ENCODE data around the gene FHIT. TPM values are rescaled to one million over a fixed set of nuclear protein-coding genes. Genes with fewer than 3 reads are reported as not detected.
A peak's percentile ranks its signal among the peaks of the same experiment; 100 is the strongest.

FHIT gene
- total RNA-seq, 2 donors from 2014 or later: 10.4 to 15.8 TPM

GRCh38 chr3:59775106-59775505 is 1476.1 kb downstream of the FHIT start:
- no peaks in the 10 kb centered on the region for H3K36me3 ChIP-seq (replicated peaks in 1 of 2; ENCODE audit: insufficient read depth in 1 of 2, low read depth in 2 of 2)
- H3K4me1 ChIP-seq: no peaks in the 10 kb centered on the region
- no peaks in the 10 kb centered on the region for H3K27me3 ChIP-seq
- H3K9me3 ChIP-seq: no peaks in the 10 kb centered on the region
- DNase-seq: no peak
- no peak overlapping the region for H3K27ac ChIP-seq
- TF ChIP-seq POLR2A (IDR thresholded peaks at IDR 0.05): no peak
- TF ChIP-seq CTCF (IDR thresholded peaks at IDR 0.05): no peak
- no peak for ATAC-seq
- no peak overlapping the region for H3K4me3 ChIP-seq
- intact Hi-C loops (cut with DNase I): no loop called here
- WGBS, 2 donors: 89 to 91% methylated on average over 6 of the region's 6 CpGs

GRCh38 chr3:59774634-59775033 is 1476.6 kb downstream of the FHIT start:
- H3K36me3 ChIP-seq (replicated peaks in 1 of 2; ENCODE audit: insufficient read depth in 1 of 2, low read depth in 2 of 2): no peaks in the 10 kb centered on the region
- WGBS, 2 donors: 87% methylated on average over 6 of the region's 6 CpGs
- DNase-seq (peak in 1 of 4 donors; percentile 20), ATAC-seq (peak; percentile 21)
- H3K9me3 ChIP-seq: no peaks in the 10 kb centered on the region
- intact Hi-C loops (cut with DNase I): no loop called here
- no peak overlapping the region for H3K4me3 ChIP-seq
- no peak for TF ChIP-seq CTCF (IDR thresholded peaks at IDR 0.05)
- no peak for TF ChIP-seq POLR2A (IDR thresholded peaks at IDR 0.05)
- H3K27ac ChIP-seq: no peak overlapping the region
- no peaks in the 10 kb centered on the region for H3K4me1 ChIP-seq
- no peaks in the 10 kb centered on the region for H3K27me3 ChIP-seq

GRCh38 chr3:59774000-59774399 is 1477.3 kb downstream of the FHIT start:
- WGBS, 2 donors: 52 to 53% methylated on average over 6 of the region's 6 CpGs
- ATAC-seq: no peak
- Histone ChIP-seq H3K36me3 (replicated peaks in 1 of 2; ENCODE audit: insufficient read depth in 1 of 2, low read depth in 2 of 2) (no peaks in the 10 kb centered on the region), H3K27ac (no peak overlapping the region), H3K9me3 (no peaks in the 10 kb centered on the region), H3K4me3 (no peak overlapping the region), H3K4me1 (no peaks in the 10 kb centered on the region), H3K27me3 (no peaks in the 10 kb centered on the region)
- no peak for DNase-seq
- intact Hi-C loops (cut with DNase I): no loop called here
- no peak for TF ChIP-seq CTCF (IDR thresholded peaks at IDR 0.05)
- TF ChIP-seq POLR2A (IDR thresholded peaks at IDR 0.05): no peak

- WGBS, 2 donors: 64 to 80% methylated on average over 12 of the region's 12 CpGs
- TF ChIP-seq POLR2A (IDR thresholded peaks at IDR 0.05) (no peak), CTCF (IDR thresholded peaks at IDR 0.05) (no peak)
- no peaks in the 10 kb centered on the region for H3K4me1 ChIP-seq
- no peak overlapping the region for H3K27ac ChIP-seq
- H3K4me3 ChIP-seq: no peak overlapping the region
- no peaks in the 10 kb centered on the region for H3K36me3 ChIP-seq (replicated peaks in 1 of 2; ENCODE audit: insufficient read depth in 1 of 2, low read depth in 2 of 2)
- no peaks in the 10 kb centered on the region for H3K27me3 ChIP-seq
- H3K9me3 ChIP-seq: no peaks in the 10 kb centered on the region
- ATAC-seq (no peak), DNase-seq (no peak)
- intact Hi-C loops (cut with DNase I): no loop called here
Observed at GRCh38 chr3:59772416-59773408, 1478.5 kb downstream of the FHIT start.
